OCI-LY7 (cell line): Measurements from ENCODE around the gene PDHX. TPM values are rescaled to one million over a fixed set of nuclear protein-coding genes. Genes with fewer than 3 reads are reported as not detected.

Experiments
- BruUV-seq: library from RNA; stranded (reverse); fragments of 400-500 nt; replicated peaks from 2 replicates; lab custom pipeline; 2021; lab: Mats Ljungman, UMichigan
- CTCF ChIA-PET: fragments of 300-600 bp; sonication (Branson Sonifier 250); formaldehyde crosslinking; loops from one replicate; lab custom pipeline; 2022; ENCODE audit warnings: antibody characterized with exemption; ENCODE audit not compliant: unreplicated experiment; lab: Charles Lee
- POLR2A ChIA-PET: fragments of 300-600 bp; sonication (Branson Sonifier 250); formaldehyde crosslinking; loops from one replicate; lab custom pipeline; 2022; ENCODE audit warnings: antibody characterized with exemption; lab: Charles Lee
- DNase-seq: peaks from one replicate; pipeline ENCODE4 v3.0.0-alpha.2; 2015; ENCODE audit warnings: low spot score
- H2AFZ ChIP-seq: fragments of 200-600 bp; sonication (generic), shearing (Covaris generic); 2 replicates; pipeline ENCODE4 v1.6.1; 2014; ENCODE audit warnings: mild to moderate bottlenecking, antibody characterized with exemption, low read length, moderate library complexity
- H3K27ac ChIP-seq: fragments of 200-600 bp; sonication (generic); 2 replicates; pipeline ENCODE4 v1.5.1; 2014; ENCODE audit warnings: mixed run types, low read depth, mild to moderate bottlenecking, moderate library complexity, low read length, inconsistent platforms; ENCODE audit not compliant: poor library complexity, severe bottlenecking
- H3K36me3 ChIP-seq: fragments of 200-600 bp; sonication (generic); 2 replicates; pipeline ENCODE4 v1.6.1; 2014; ENCODE audit warnings: mild to moderate bottlenecking, antibody characterized with exemption, low read length, moderate library complexity, mixed read lengths; ENCODE audit not compliant: insufficient read depth
- H3K4me1 ChIP-seq: fragments of 200-600 bp; sonication (generic); 2 replicates; pipeline ENCODE4 v1.5.1; 2014; ENCODE audit warnings: mild to moderate bottlenecking, low read length; ENCODE audit not compliant: insufficient read depth, poor library complexity, severe bottlenecking
- H3K4me2 ChIP-seq: fragments of 200-600 bp; sonication (generic); 2 replicates; pipeline ENCODE4 v1.6.1; 2014; ENCODE audit warnings: mild to moderate bottlenecking, low read length
- H3K4me3 ChIP-seq: fragments of 200-600 bp; sonication (generic); 2 replicates; pipeline ENCODE4 v1.5.1; 2014; ENCODE audit warnings: mild to moderate bottlenecking, low read depth, low read length; ENCODE audit not compliant: poor library complexity, severe bottlenecking
- H3K79me2 ChIP-seq: fragments of 200-600 bp; sonication (generic); 2 replicates; pipeline ENCODE4 v1.6.1; 2016; ENCODE audit warnings: low read depth, mild to moderate bottlenecking, low read length, moderate library complexity, mixed read lengths; ENCODE audit not compliant: insufficient read depth
- H3K9me2 ChIP-seq: fragments of 200-600 bp; sonication (generic); 2 replicates; pipeline ENCODE4 v1.6.1; 2016; ENCODE audit warnings: mild to moderate bottlenecking, low read length, mixed read lengths; ENCODE audit not compliant: insufficient read depth
- H3K9me3 ChIP-seq: fragments of 200-600 bp; sonication (generic); 2 replicates; pipeline ENCODE4 v1.6.1; 2014; ENCODE audit warnings: mild to moderate bottlenecking, mixed run types, low read length, mixed read lengths
- H4K20me1 ChIP-seq: fragments of 200-600 bp; sonication (generic); 2 replicates; pipeline ENCODE4 v1.6.1; 2014; ENCODE audit warnings: mild to moderate bottlenecking, antibody characterized with exemption, low read length, moderate library complexity, mixed read lengths; ENCODE audit not compliant: insufficient read depth
- CTCF ChIP-seq: fragments of 200-600 bp; sonication (generic); conservative IDR thresholded peaks from 2 replicates; pipeline ENCODE4 v1.5.1; 2014; ENCODE audit warnings: mild to moderate bottlenecking, antibody characterized with exemption, low read length, moderate library complexity, mixed read lengths
- EZH2phosphoT487 ChIP-seq: fragments of 200-600 bp; sonication (generic); IDR thresholded peaks from 2 replicates; pipeline ENCODE4 v1.6.1; 2018; ENCODE audit warnings: low read depth, borderline replicate concordance, mild to moderate bottlenecking, mixed run types, antibody characterized with exemption, low read length, moderate library complexity, mixed read lengths
- intact Hi-C: fragments of 100-400 bp; cut with micrococcal nuclease; formaldehyde crosslinking; loops from one replicate; pipeline ENCODE4 v1.10.0; 2022; ENCODE audit not compliant: unreplicated experiment
- total RNA-seq, 2 experiments: library from RNA; depleted of rRNA in 1 of 2; stranded (reverse); fragments of >200 nt in 1 of 2; shearing (Covaris generic) in 1 of 2; gene quantifications; 2 replicates each; pipeline ENCODE4 v1.2.3, GENCODE V29; 2014 to 2022

The PDHX gene
- total RNA-seq, 2 experiments from 2014 or later, result 18.0 to 50.9 TPM

DNA sequence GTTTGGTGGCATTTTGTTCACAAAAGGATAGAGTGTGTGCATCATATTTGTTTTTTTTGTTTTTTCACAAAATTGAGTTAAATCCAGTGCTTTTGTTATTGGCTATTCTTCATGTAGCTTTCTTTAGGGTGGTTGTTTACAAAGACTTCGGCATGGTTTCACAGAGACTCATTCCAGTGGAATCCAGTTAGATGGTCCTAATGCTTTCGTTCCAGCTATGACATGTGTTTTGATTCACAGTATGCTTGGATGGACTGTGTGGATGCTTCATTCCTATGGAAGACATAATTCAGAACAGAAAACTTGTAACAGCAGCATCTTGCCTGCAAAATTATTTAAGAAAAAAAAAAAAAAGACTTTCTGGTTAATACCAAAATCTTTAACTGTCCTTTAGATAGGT, 97.9 kb downstream of the PDHX start:
- H3K27ac ChIP-seq, result no peak overlapping the region
- H3K36me3 ChIP-seq, result no peaks in the 10 kb centered on the region
- no peaks in the 10 kb centered on the region for H4K20me1 ChIP-seq
- no peaks in the 10 kb centered on the region for H3K79me2 ChIP-seq
- no peaks in the 10 kb centered on the region for H3K9me3 ChIP-seq
- no peak overlapping the region for H2AFZ ChIP-seq
- ChIA-PET POLR2A (interaction anchor here (0.6 to 0.7 kb wide), 2 partner anchors 209 to 1216 kb away, joined by 3 to 5 read pairs; no protein-coding TSS in a partner anchor), CTCF (no interaction called here)
- H3K4me2 ChIP-seq, result no peak overlapping the region
- H3K4me1 ChIP-seq, result no peaks in the 10 kb centered on the region
- intact Hi-C loops, result no loop called here
- H3K9me2 ChIP-seq, result no peaks in the 10 kb centered on the region
- H3K4me3 ChIP-seq, result no peak overlapping the region
- TF ChIP-seq CTCF, result no peak
- no peak for TF ChIP-seq EZH2phosphoT487
- DNase-seq, result no peak
- BruUV-seq, result no TSS peak

- no peak overlapping the region for H3K4me2 ChIP-seq
- no peaks in the 10 kb centered on the region for H3K79me2 ChIP-seq
- H3K9me3 ChIP-seq, result no peaks in the 10 kb centered on the region
- ChIA-PET CTCF (interaction anchor here (0.6 to 1.0 kb wide), 2 partner anchors 21 to 43 kb away, joined by 3 read pairs; no protein-coding TSS in a partner anchor), POLR2A (interaction anchor here (0.9 to 1.9 kb wide), 4 partner anchors 8 to 183 kb away, joined by 3 to 12 read pairs (median 4); no protein-coding TSS in a partner anchor)
- no peaks in the 10 kb centered on the region for H3K9me2 ChIP-seq
- H3K36me3 ChIP-seq, result no peaks in the 10 kb centered on the region
- H3K27ac ChIP-seq, result no peak overlapping the region
- no peak overlapping the region for H2AFZ ChIP-seq
- H3K4me3 ChIP-seq, result no peak overlapping the region
- H4K20me1 ChIP-seq, result no peaks in the 10 kb centered on the region
- H3K4me1 ChIP-seq, result no peaks in the 10 kb centered on the region
- intact Hi-C loops, result no loop called here
- TF ChIP-seq EZH2phosphoT487 (no peak), CTCF (no peak)
- no TSS peak for BruUV-seq
- no peak for DNase-seq
These were observed 99.4 kb downstream of the PDHX start for GRCh38 chr11:35015621-35016387.

DNA sequence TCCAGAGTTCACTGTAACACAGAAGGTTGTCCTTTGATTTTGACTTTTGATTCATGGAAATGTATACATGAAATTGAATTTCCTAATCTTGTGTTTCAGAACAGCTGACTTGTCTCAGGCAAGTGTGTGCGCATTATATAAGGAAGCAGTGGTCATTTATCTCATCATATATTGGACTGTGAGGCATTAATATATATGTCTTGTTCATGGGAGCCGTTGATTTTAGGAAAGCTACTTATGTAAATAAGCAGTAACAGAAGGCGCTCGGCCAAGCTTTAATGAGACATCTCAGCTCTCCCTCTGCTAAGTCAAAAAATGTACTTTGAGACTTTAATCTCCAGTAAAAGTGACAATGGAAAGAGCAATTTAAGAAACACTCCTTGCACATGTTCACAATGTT, 100.5 kb downstream of the PDHX start:
- TF ChIP-seq EZH2phosphoT487 (no peak), CTCF (no peak)
- H3K27ac ChIP-seq, result no peak overlapping the region
- H3K4me2 ChIP-seq, result no peak overlapping the region
- POLR2A ChIA-PET, result interaction anchor here (0.5 to 1.9 kb wide), 5 partner anchors 11 to 952 kb away, joined by 3 to 5 read pairs (median 4); no protein-coding TSS in a partner anchor
- no peaks in the 10 kb centered on the region for H4K20me1 ChIP-seq
- no TSS peak for BruUV-seq
- no peak overlapping the region for H3K4me3 ChIP-seq
- intact Hi-C loops, result no loop called here
- H3K9me3 ChIP-seq, result no peaks in the 10 kb centered on the region
- no peaks in the 10 kb centered on the region for H3K36me3 ChIP-seq
- no peaks in the 10 kb centered on the region for H3K9me2 ChIP-seq
- no peaks in the 10 kb centered on the region for H3K4me1 ChIP-seq
- CTCF ChIA-PET, result no interaction called here
- H3K79me2 ChIP-seq, result no peaks in the 10 kb centered on the region
- H2AFZ ChIP-seq, result no peak overlapping the region
- no peak for DNase-seq
